CD4-positive, alpha-beta T cell (primary cell): Measurements from ENCODE around the gene CHRDL2. TPM values are rescaled to one million over a fixed set of nuclear protein-coding genes. Genes with fewer than 3 reads are reported as not detected.

ENCODE experiments used
- ATAC-seq: fragments of 200-7000 bp; cut with Tn5 transposase; one replicate; pipeline ENCODE4 v1.10.0; 2022; ENCODE audit warnings: mild to moderate bottlenecking; ENCODE audit not compliant: poor library complexity
- CTCF ChIA-PET: fragments of 350-600 bp; sonication (Branson Sonifier 250); formaldehyde crosslinking; loops from one replicate; lab custom pipeline; 2021; ENCODE audit warnings: antibody characterized with exemption, inconsistent platforms; lab: Charles Lee
- POLR2A ChIA-PET: fragments of 350-600 bp; sonication (Branson Sonifier 250); formaldehyde crosslinking; loops from one replicate; lab custom pipeline; 2021; ENCODE audit warnings: antibody characterized with exemption, inconsistent platforms; lab: Charles Lee
- DNase-seq, 14 experiments: peaks; one replicate each; pipeline ENCODE4 v3.0.0-alpha.2; 2013 to 2020; ENCODE audit warnings: mixed read lengths in 2 of 14
- H3K27ac ChIP-seq, 2 donors: one replicate each; pipeline versions ENCODE4 v1.5.1 to v1.7.0; 2013; ENCODE audit warnings: low read length in 2 of 2, low read depth in 1 of 2, mild to moderate bottlenecking in 1 of 2
- H3K27me3 ChIP-seq, 2 experiments: 1 replicate in 1 of 2; 2 replicates in 1 of 2; pipeline versions ENCODE4 v1.6.1 to v1.7.0; 2013; ENCODE audit warnings: low read length in 2 of 2, control low read depth in 1 of 2, mild to moderate bottlenecking in 1 of 2, moderate library complexity in 1 of 2; ENCODE audit not compliant: insufficient read depth in 2 of 2, control insufficient read depth in 1 of 2
- H3K36me3 ChIP-seq: one replicate; pipeline ENCODE4 v1.6.1; 2013; ENCODE audit warnings: low read length, control low read depth; ENCODE audit not compliant: insufficient read depth
- H3K4me1 ChIP-seq: one replicate; pipeline ENCODE4 v1.6.1; 2013; ENCODE audit warnings: low read length, control low read depth; ENCODE audit not compliant: insufficient read depth
- H3K4me3 ChIP-seq: one replicate; pipeline ENCODE4 v1.5.1; 2013; ENCODE audit warnings: mild to moderate bottlenecking, low read length, moderate library complexity
- H3K9me3 ChIP-seq, 2 experiments: 1 replicate in 1 of 2; 2 replicates in 1 of 2; pipeline versions ENCODE4 v1.6.1 to v1.7.0; 2013; ENCODE audit warnings: low read length in 2 of 2, mild to moderate bottlenecking in 2 of 2, control low read depth in 1 of 2, moderate library complexity in 1 of 2; ENCODE audit not compliant: control insufficient read depth in 1 of 2, insufficient read depth in 1 of 2
- H3K27ac Mint-ChIP-seq: one replicate; pipeline ENCODE4 v1.8.0; 2020; ENCODE audit warnings: mixed read lengths
- H3K27me3 Mint-ChIP-seq: one replicate; pipeline ENCODE4 v1.8.0; 2021; ENCODE audit warnings: mixed read lengths
- H3K36me3 Mint-ChIP-seq: one replicate; pipeline ENCODE4 v1.8.0; 2021; ENCODE audit warnings: low read depth, mixed read lengths
- H3K4me1 Mint-ChIP-seq: one replicate; pipeline ENCODE4 v1.8.0; 2021; ENCODE audit warnings: low read depth, mixed read lengths
- H3K4me3 Mint-ChIP-seq: one replicate; pipeline ENCODE4 v1.8.0; 2020; ENCODE audit warnings: mild to moderate bottlenecking, mixed read lengths
- H3K9me3 Mint-ChIP-seq: one replicate; pipeline ENCODE4 v1.8.0; 2020; ENCODE audit warnings: mixed read lengths
- CTCF ChIP-seq: fragments of 200-600 bp; IDR thresholded peaks from one replicate; pipeline ENCODE4 v1.8.0; 2022; ENCODE audit warnings: antibody characterized with exemption, mild to moderate bottlenecking
- intact Hi-C, 2 experiments: fragments of 100-400 bp; cut with DNase I in 1 of 2; cut with micrococcal nuclease in 1 of 2; formaldehyde crosslinking; loops; one replicate each; pipeline versions ENCODE4 v1.15.1 to v1.9.0; 2023 to 2025; cut with DNase I, micrococcal nuclease
- total RNA-seq, 174 experiments: library from RNA in 2 of 174; stranded (reverse) in 2 of 174; gene quantifications; one replicate each; pipeline ENCODE4 v1.2.3 and lab custom pipeline; 2021 to 2026

The CHRDL2 gene
- total RNA-seq, 2 experiments from 2014 or later = not detected

- H3K36me3 ChIP-seq = no peaks in the 10 kb centered on the region
- Mint-ChIP-seq H3K27ac (no peak overlapping the region), H3K36me3 (peaks cover 18% of the 10 kb centered on the region), H3K27me3 (no peaks in the 10 kb centered on the region), H3K9me3 (peaks cover 4% of the 10 kb centered on the region), H3K4me3 (no peak overlapping the region), H3K4me1 (peaks cover 35% of the 10 kb centered on the region)
- H3K9me3 ChIP-seq = no peaks in the 10 kb centered on the region
- POLR2A ChIA-PET = no interaction called here
- CTCF ChIA-PET = no interaction called here
- ATAC-seq (no peak), DNase-seq (no peak)
- H3K27me3 ChIP-seq = no peaks in the 10 kb centered on the region
- intact Hi-C loops = no loop called here
- no peak for TF ChIP-seq CTCF
- no peak overlapping the region for H3K4me3 ChIP-seq
- no peak overlapping the region for H3K27ac ChIP-seq
- no peaks in the 10 kb centered on the region for H3K4me1 ChIP-seq
Observed at GRCh38 chr11:74756571-74756970, 25.3 kb upstream of the CHRDL2 start.

- DNase-seq (no peak), ATAC-seq (no peak)
- no peaks in the 10 kb centered on the region for H3K36me3 ChIP-seq
- peaks cover 4% of the 10 kb centered on the region for H3K4me1 ChIP-seq
- H3K9me3 ChIP-seq = no peaks in the 10 kb centered on the region
- H3K27me3 ChIP-seq = no peaks in the 10 kb centered on the region
- no peak for TF ChIP-seq CTCF
- H3K4me1 Mint-ChIP-seq = peaks cover 40% of the 10 kb centered on the region
- no peak overlapping the region for H3K27ac Mint-ChIP-seq
- peaks cover 4% of the 10 kb centered on the region for H3K9me3 Mint-ChIP-seq
- no peak overlapping the region for H3K27ac ChIP-seq
- intact Hi-C loops = no loop called here
- peaks cover 18% of the 10 kb centered on the region for H3K36me3 Mint-ChIP-seq
- no peak overlapping the region for H3K4me3 Mint-ChIP-seq
- CTCF ChIA-PET = interaction anchor here (1.8 kb wide), 1 partner anchor 16 kb away, joined by 4 read pairs; no protein-coding TSS in a partner anchor
- no peaks in the 10 kb centered on the region for H3K27me3 Mint-ChIP-seq
- no peak overlapping the region for H3K4me3 ChIP-seq
- POLR2A ChIA-PET = no interaction called here
Observed at GRCh38 chr11:74755395-74755995, 24.3 kb upstream of the CHRDL2 start.

GRCh38 chr11:74754507-74755252, 23.5 kb upstream of the CHRDL2 start:
- intact Hi-C loops = no loop called here
- no peaks in the 10 kb centered on the region for H3K27me3 ChIP-seq
- H3K4me1 ChIP-seq = peaks cover 12% of the 10 kb centered on the region
- peaks cover 48% of the 10 kb centered on the region for H3K4me1 Mint-ChIP-seq
- no peaks in the 10 kb centered on the region for H3K9me3 ChIP-seq
- ChIA-PET POLR2A (no interaction called here), CTCF (interaction anchor here (1.8 kb wide), 1 partner anchor 15 kb away, joined by 4 read pairs; no protein-coding TSS in a partner anchor)
- H3K36me3 Mint-ChIP-seq = peaks cover 18% of the 10 kb centered on the region
- no peak for TF ChIP-seq CTCF
- no peak overlapping the region for H3K27ac Mint-ChIP-seq
- peaks cover 4% of the 10 kb centered on the region for H3K9me3 Mint-ChIP-seq
- DNase-seq (peak in 1 of 14 experiments; percentile 26), ATAC-seq (no peak)
- H3K36me3 ChIP-seq = no peaks in the 10 kb centered on the region
- no peak overlapping the region for H3K27ac ChIP-seq
- H3K27me3 Mint-ChIP-seq = no peaks in the 10 kb centered on the region
- H3K4me3 ChIP-seq = no peak overlapping the region
- no peak overlapping the region for H3K4me3 Mint-ChIP-seq
